Anterior cingulate cortex (tissue), 58 donors: ENCODE data around the gene PDE8B.
"Not testable (repeated sequence)": the region's sequence is repeated elsewhere in the genome, so short reads cannot be mapped to it uniquely, and the experiment has no call there.

Source experiments
- DNase-seq, 58 donors: peaks; one replicate each; lab custom pipeline; 2025; lab: John Stamatoyannopoulos, UW

Gene PDE8B

GRCh38 chr5:77425998-77426659 is 215.6 kb downstream of the PDE8B start:
- no peak for DNase-seq

- DNase-seq: no peak
Measured at GRCh38 chr5:77426670-77427069, 216.2 kb downstream of the PDE8B start.

- no peak for DNase-seq
Measured at GRCh38 chr5:77427998-77428397, 217.5 kb downstream of the PDE8B start.

- no peak for DNase-seq
Measured at GRCh38 chr5:77428526-77428925, 218.0 kb downstream of the PDE8B start.

DNA sequence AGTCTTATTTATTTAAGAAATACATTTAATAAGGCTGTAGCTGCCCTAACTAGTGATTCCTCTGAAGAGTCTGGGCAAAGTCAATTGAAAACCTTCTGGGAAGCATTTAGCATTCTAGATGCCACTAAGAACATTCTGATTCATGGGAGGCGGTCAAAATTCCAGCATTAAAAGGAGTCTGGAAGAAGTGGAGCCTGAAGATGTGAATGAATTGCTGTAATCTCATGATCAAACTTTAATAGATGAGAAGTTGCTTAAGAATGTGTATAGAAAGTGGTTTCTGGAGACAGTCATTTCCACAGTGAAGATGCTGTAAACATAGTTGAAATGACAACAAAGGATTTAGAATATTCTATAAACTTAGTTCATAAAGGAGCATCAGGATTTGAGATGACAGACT is 220.2 kb downstream of the PDE8B start:
- no peak for DNase-seq

DNA sequence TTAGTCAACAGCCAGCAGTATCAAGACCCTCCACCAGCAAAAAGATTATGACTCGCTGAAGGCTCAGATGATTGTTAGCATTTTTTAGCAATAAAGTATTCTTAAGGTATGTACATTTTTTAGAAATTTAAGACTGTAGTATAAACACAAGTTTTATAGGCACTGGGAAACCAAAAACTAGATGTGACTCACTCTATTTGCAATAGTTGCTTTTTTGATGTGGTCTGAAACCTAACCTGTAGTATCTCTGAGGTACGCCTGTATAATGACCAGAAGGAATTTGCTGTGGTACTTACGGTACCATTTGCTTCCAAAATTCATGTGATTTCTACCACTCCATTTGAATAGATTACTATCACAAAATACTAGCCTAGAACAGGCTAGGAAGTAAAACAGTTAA is 220.8 kb downstream of the PDE8B start:
- DNase-seq: no peak

- DNase-seq: no peak
Measured at GRCh38 chr5:77431719-77432118, 221.2 kb downstream of the PDE8B start.

DNA sequence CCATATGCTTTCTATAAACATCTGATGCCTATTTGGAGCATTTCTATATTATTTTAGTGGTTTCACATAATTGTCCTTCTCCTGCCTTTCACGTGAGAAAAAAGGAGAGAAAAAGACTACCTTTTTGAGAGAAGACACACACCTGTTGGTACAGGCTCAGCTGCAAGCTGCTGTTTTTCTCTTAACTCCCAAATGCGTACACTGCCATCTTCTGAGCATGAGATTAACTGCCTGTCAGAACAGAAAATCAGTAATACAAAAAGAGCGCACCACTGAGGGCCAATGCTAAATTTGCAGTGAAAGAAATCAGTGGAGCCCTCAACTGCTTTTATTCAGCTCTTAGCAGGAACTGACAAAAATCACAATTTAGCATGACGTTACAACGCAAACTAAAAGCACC is 226.7 kb downstream of the PDE8B start:
- peak in 13 of 58 donors; percentile 6 to 66 (median 18) for DNase-seq

- peak in 7 of 58 donors; percentile 6 to 48 (median 26) for DNase-seq
Measured at GRCh38 chr5:77438071-77438470, 227.6 kb downstream of the PDE8B start.

DNA sequence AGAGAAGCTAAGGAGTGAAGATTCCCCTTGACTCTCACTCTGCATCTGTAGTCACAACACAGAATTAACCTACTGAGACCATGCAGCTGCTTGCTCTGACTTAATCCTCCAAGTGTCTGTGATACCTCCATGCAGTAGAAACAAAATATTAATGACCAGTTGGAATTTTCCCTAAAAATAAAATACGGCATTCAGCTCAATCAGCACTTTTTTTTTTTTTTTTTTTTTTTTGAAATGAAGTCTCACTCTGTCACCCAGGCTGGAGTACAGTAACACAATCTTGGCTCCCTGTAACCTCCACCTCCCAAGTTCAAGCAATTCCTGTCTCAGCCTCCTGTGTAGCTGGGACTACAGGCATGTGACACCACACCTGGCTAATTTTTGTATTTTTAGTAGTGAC is 233.2 kb downstream of the PDE8B start:
- DNase-seq: no peak

GRCh38 chr5:77444356-77444755 is 233.9 kb downstream of the PDE8B start:
- DNase-seq: no peak

- DNase-seq: no peak
Measured at GRCh38 chr5:77448831-77449230, 238.4 kb downstream of the PDE8B start.

- DNase-seq: peak in 15 of 58 donors; percentile 3 to 58 (median 11)
Measured at GRCh38 chr5:77449277-77449676, 238.8 kb downstream of the PDE8B start.

DNA sequence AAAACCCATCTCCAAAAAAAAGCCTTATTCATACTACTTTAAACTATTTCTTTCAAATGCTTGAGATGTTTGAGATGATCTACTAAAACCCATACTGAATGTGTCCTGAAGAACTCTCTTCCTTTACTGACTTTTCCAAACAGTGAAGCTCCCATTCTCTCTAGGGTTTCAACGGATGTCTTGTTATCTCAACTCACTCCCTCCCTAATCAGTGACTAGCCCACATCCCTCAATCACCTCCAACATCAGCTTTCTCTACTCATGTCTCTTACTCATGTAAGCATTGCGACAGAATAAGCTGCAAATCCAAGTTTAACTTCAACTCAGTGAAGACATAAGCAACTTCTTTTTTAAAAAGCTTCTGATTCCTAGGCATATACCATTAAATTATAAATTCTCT is 239.5 kb downstream of the PDE8B start:
- no peak for DNase-seq

GRCh38 chr5:77452351-77452750 is 241.9 kb downstream of the PDE8B start:
- no peak for DNase-seq

DNA sequence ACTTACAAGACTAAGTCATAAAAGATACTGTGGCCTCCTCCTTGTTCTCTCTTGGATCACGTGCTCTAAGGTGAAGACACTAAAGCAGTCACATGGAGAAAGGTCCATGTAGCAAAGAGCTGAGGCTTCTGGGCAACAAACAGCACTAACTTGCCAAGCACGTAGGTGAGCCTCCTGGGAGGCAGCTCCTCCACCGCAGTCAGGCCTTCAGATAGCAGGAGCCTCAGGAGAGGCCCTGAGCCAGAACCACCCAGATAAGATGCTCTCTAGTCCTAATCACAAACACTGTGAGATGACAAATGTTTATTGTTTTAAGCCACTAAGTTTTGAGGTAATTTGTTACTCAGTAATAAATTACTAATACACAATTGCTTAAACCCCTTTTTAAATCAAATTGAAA is 243.6 kb downstream of the PDE8B start:
- no peak for DNase-seq

DNA sequence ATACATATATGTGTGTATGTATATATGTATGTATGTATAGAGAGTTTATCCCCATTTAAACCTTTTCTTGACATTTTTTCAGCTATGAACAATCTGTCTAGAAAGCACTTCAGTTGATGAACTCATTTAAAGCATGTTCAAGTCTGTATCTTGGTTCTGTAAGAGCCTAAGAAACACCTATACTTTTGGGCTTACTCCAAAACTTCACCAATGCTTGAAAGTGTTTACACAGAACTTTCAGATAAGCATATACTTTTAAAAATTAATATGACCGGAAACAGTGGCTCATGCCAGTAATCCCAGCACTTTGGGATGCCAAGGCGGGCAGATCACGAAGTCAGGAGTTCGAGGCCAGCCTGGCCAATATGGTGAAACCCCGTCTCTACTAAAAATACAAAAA is 250.8 kb downstream of the PDE8B start:
- no peak for DNase-seq

DNA sequence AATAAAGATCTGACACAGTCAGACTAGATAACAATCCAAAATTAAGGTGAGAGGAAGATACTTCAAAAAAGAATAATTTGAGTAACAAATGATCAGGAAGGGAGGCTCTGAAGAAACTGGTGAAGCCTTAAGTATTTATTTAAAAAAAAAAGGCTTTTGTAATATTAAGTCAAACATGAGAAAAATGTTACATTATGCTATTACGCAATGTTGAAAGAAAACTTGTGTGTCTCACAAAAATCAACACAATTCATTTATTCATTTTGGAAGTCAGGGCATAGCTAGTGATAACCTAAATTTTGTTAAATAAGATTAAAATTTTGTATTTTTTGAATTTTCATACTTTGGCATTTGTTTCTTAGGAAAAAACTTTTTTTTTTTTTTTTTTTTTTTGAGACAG is 253.4 kb downstream of the PDE8B start:
- DNase-seq: no peak

DNA sequence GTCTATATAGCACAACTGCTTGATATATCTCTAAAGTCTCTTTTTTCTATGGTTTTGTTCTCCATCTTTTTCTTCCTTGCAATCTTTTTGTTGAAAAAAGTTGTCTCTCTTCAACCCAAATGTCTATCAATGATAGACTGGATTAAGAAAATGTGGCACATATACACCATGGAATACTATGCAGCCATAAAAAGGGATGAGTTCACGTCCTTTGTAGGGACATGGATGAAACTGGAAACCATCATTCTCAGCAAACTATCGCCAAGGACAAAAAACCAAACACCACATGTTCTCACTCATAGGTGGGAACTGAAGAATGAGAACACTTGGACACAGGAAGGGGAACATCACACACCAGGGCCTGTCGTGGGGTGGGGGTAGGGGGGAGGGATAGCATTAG is 258.4 kb downstream of the PDE8B start:
- DNase-seq: not testable (repeated sequence)

- not testable (repeated sequence) for DNase-seq
Measured at GRCh38 chr5:77475041-77475440, 264.6 kb downstream of the PDE8B start.
